RCC 7860 (cell line): Measurements from ENCODE around the gene KCNMB2.

Experiments
- DNase-seq: peaks from one replicate; pipeline ENCODE4 v3.0.0-alpha.2; 2015; ENCODE audit warnings: low spot score
- FAIRE-seq: peaks from 2 replicates; lab custom pipeline; 2012; peaks lifted over from hg19 to GRCh38; lab: Jason Lieb, UNC

Gene KCNMB2

GRCh38 chr3:178634975-178635374 is 98.7 kb downstream of the KCNMB2 start:
- DNase-seq (no peak), FAIRE-seq (no peak)

DNA sequence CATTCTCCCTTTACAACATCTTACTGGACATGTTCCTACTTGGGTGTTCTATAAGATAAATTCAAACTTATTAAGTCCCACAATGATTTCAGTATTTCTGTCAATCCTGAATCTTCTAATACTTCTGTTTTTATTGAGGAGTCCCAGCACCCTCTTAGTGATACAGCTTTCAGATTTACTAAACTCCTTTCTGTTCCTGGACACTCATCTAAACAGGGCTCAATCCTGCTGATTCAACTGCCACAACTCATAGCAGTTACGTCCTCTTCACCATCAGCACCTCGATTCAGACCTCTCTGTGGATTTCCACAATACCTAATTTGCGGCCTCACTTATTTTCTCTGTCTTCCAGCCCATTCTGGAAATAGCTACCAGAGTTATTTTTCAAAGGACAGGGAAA is 101.6 kb downstream of the KCNMB2 start:
- FAIRE-seq: no peak
- DNase-seq: no peak

GRCh38 chr3:178645503-178645902 is 109.3 kb downstream of the KCNMB2 start:
- FAIRE-seq (no peak), DNase-seq (no peak)

DNA sequence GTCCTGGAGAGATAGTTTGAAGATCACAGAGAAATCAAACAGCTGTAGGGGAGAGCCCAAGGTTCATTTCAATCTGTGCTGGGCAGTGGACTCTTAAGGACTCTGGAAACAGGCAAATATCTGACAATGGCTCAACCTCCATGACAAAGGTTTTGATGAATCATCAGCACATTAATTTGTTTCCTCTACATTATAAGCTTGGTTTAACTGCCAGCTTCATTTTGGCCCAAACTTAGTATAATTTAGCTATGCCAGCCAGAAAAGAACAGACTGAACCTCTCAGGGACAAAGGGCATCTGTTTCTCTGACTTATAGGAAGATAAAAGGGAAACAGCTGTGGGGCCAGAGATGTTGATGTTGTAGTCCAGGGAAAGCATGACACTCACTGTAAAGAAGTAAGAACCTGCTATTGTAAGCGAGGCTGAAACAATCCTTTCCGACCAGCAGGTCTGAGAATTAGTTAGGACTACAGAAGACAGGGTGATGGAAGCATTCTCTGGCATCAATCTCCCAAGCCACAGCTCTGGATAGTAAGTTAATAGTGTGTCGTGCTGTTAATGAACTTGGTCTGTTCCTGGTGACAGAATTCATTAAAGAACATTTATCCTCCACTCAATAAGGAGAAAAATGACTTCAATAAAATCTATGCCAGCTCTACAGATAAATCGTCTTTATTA is 110.1 kb downstream of the KCNMB2 start:
- DNase-seq: no peak
- FAIRE-seq: no peak

GRCh38 chr3:178655488-178655887 is 119.3 kb downstream of the KCNMB2 start:
- DNase-seq: no peak
- no peak for FAIRE-seq

DNA sequence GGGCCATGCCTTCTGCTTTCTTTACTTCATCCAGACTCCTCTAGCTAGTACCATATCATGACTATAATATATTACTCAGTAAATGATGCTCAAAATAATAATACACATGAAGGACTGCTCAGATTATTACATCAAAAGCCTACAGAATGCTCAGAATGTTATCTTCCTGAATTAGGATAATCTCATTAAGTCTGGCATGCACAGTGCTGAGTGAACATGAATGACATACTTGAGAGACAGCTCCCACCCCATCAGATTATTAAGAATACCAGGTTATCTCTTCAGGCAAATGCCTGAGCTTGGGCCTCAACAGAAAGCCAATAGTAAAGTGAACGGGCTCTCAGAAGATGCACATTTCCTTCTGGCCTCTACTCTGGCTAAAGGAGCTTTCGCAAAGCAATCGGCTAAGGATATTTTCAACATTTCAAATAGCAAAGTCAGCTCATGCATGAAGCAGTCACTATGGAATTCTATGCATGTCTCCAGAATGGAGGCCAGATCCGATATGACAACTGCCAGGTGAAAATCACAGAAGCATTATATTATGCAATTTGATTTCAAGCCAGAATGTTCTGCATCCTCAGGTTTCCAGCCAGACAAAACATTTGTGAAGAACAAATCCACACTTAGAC is 122.6 kb downstream of the KCNMB2 start:
- DNase-seq: no peak
- no peak for FAIRE-seq

DNA sequence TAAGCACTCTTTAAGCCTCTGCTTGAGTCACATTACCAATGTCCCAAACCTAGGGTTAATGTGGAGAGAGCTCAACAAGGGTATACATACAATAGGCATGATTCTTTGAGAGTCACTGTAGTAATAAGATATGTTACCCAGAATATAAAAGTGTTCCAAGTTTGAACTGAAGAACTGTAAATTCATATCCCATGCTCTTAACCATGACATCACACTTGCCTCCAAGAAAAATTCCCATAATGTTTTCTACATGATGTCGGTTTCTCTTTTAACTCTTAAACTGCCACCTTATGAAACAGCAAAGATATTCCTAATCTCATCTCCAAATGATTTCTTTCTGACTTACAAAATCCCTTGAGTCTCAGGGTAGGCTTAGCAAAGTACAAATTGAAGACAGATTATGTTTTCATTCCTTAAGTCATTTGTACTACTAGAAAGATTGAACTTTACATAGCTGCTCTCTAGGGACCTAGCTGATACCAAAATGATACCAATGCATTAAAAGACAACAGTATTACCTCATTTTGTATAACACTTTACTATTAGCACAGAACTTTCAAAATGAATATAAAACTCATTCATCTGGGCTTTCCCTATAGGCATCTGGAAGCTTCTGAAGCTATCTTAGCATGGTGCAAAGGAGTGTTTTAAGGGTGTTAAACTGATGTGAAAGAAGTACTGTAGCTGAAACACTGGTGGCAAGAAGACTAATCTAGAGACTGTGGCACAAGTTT is 127.1 kb downstream of the KCNMB2 start:
- no peak for FAIRE-seq
- no peak for DNase-seq

GRCh38 chr3:178665747-178666146 is 129.5 kb downstream of the KCNMB2 start:
- DNase-seq (no peak), FAIRE-seq (no peak)

GRCh38 chr3:178669022-178669601 is 132.9 kb downstream of the KCNMB2 start:
- DNase-seq: no peak
- no peak for FAIRE-seq

DNA sequence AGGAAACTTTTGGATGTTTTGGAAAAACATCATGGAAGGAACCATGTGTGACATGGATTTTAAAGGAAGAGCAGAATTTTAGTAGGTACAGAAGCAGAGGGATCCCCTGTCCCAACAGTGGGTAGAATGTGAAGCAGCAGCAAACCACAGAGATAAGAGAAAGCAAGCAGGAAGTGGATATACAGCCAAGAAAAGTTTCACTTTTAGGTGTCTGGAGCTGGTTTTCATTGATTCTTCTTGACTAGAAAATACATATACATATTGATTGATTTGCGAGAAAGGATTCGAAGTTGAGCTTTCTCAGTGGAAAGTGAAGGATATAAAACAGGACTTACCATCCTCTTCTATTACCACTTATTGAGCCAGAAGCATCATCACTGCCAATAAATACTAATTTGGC is 133.5 kb downstream of the KCNMB2 start:
- DNase-seq: no peak
- FAIRE-seq: no peak

DNA sequence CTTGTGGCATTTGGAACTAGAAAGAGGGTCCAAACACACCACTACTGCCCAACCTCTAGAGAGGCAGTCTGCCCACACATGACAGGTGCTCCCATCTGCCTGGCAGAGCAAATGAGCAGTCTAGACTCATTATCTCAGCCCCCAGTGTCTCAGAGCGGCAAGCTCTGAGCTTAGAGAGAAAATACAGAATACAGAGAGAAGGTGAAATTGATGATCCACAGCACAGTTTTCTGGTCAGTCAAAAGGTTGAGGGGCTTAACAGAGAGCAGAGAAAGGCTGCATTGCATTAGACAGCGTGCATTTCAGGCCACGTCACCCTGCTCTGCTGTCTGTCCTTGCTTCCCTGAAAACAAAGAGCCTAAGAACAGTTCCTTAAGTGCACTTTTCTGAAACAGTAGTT is 135.1 kb downstream of the KCNMB2 start:
- DNase-seq (no peak), FAIRE-seq (no peak)

- DNase-seq (no peak), FAIRE-seq (no peak)
Measured at GRCh38 chr3:178671791-178672190, 135.6 kb downstream of the KCNMB2 start.

DNA sequence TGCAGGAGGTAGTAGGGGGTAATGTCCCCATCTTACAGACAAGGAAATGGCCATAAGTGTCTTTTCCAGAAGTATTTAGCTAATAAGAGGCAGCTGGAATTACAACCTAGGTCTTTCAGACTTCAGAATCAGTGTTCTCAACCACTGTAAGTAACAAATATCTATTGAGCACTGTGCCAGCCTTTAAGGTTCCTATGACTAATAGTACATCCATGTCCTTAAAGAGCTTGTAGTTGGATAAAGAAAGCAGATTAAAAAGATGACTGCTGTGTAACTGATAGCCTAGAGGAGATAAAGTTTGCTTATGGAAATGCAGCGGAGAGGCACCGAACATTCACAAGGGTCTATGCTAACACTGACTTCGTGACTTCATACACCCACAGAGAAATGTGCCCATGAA is 136.0 kb downstream of the KCNMB2 start:
- no peak for FAIRE-seq

DNA sequence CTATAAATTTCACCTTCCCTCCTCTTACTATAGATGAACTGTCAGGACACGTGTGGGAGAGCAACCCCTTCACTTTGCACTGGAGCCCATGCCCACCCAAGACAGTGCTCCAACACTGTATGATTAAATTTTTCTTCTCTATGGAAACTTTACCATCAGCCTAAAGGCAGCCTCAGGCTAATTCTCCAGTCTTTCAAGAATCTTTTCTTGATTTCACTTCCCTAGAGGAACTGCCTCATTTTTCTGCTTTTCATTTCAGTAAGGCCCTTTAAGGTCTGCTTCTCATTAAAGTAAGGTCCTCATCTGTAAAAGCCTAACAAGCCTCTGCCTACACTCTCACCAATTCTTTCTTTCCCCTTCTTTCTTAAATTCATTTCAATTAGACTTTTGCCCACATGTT is 137.3 kb downstream of the KCNMB2 start:
- FAIRE-seq: no peak
- DNase-seq: no peak

More for the DNA sequence above, 136.0 kb downstream of the KCNMB2 start:
- no peak for DNase-seq

GRCh38 chr3:178676077-178676476 is 139.8 kb downstream of the KCNMB2 start:
- DNase-seq (no peak), FAIRE-seq (no peak)

DNA sequence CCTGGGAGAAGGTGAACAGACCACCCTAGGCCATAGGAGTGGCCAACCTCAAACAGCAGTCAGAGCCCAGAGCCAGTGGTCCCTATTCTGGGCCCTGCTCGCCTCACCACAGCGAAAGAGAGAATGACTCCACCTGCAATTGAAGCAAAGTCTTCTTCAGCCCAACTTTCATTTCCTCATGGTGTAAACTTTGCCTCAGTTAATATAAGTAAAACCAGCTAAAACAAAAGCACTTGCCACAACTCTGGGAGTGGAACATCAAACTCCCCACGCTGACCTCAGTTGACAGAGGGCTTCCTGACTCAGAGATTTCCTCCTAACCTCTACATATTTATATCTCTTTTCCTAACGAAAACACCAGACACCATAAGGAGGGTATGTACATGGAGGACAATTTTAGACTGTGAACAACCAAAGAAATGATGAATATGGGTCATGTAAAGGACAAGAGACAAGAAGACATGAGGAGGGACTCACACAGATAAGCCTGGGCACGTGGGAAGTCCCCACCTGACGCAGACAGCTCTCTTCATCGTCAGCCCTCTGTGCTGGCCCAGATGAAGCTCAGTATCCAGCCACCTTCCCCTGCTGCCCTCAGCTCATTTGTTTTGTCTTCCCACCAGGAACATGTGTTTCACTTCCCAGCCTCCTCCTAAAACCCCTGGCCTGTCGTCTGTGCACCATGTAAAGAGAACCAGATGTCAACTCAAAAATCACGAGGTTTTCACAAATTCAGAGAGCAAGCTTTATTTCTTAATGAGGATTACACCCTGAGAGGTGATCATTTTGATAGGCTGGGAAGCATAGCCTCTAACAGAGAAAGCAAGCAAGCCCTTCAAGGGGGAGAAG is 140.9 kb downstream of the KCNMB2 start:
- FAIRE-seq: no peak

GRCh38 chr3:178677961-178678360 is 141.7 kb downstream of the KCNMB2 start:
- DNase-seq (no peak), FAIRE-seq (no peak)

More for the DNA sequence above, 140.9 kb downstream of the KCNMB2 start:
- DNase-seq: no peak

DNA sequence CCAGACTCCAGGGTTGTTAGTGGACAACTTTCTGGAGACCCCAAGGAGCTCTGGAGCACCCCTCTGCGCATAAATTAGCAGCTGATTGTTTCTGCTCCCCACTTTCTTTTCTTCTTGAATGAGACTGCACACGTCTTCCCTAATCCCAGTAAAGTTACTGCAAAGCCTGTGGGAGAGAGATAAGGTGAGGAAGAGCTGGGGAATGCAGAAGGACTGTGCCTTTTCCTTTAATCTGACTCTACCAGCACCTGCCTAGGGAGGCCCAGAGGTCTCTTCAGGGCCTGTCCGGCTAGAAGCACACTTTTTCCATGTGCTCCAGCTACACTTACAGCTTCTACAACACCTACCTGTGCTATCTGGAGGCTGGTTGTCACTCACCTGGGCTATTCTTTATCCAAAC is 143.8 kb downstream of the KCNMB2 start:
- no peak for DNase-seq
- no peak for FAIRE-seq

DNA sequence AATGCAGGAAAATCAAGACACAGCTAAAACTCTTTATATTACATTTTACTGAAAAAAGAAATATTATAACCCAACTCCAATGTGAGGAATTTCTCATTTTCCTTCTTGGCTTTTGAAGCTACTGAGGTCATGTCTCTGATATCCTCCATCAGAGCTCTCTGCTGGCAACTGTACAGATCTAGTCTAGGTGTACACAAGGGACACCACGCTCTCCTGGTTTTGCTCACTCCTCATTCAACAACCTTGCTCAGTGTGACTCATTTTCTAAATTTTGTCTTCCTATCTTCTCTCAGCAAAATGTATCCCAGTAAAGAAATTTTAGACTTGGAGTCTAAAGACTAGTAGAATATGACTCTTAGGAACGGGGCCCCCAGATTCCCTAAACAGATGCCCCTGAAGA is 144.3 kb downstream of the KCNMB2 start:
- DNase-seq (no peak), FAIRE-seq (no peak)

DNA sequence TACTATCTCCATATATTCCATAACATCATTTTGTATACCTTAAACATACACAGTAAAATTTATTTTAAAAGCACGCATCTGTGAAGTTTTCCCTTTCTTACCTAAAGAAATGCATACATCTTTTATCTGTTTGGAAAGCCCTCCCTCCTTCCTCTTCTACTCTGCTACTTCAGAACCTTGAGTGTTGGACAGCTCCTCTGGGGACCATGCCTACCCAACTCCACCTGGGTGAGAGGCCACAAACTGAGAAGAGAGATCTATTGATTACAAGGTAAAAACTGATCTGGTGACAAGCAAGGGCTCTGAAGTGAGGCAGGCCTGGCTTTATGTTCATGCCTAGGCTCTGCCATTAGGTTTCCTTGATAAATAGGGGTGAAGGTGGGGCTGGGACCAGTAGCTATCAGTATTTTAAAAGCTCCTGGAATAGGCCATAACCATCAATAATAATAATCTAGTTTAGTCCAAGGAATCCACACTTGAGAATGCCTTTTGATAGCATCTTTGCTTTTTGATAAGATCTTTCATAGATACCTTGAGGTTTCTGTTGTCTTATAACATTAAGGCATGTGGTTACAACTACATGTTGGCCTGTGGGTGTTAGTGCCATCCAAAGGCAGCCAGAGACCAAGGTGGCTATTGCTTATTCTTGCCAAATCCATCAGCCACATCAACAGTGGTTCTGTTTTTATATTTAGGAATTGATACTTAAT is 148.8 kb downstream of the KCNMB2 start:
- no peak for DNase-seq
- FAIRE-seq: no peak
